Measurements from ENCODE around the gene SMTN.

SMTN gene

GRCh38 chr22:31140746-31141145 is 59.6 kb downstream of the SMTN start:
- DNase-seq (ENCODE audit: low read depth) = no peak
- H3K4me3 ChIP-seq (ENCODE audit: low read depth, low read length) = no peak overlapping the region
- TF ChIP-seq CTCF (IDR thresholded peaks at IDR 0.05; ENCODE audit: low read depth, low read length, missing control alignments) = no peak

- TF ChIP-seq CTCF (IDR thresholded peaks at IDR 0.05; ENCODE audit: low read depth, low read length, missing control alignments) = no peak
- H3K4me3 ChIP-seq (ENCODE audit: low read depth, low read length) = no peak overlapping the region
Observed at GRCh38 chr22:31141551-31141950, 60.4 kb downstream of the SMTN start.

GRCh38 chr22:31142285-31142684 is 61.2 kb downstream of the SMTN start:
- no peak for TF ChIP-seq CTCF (IDR thresholded peaks at IDR 0.05; ENCODE audit: low read depth, low read length, missing control alignments)
- no peak for DNase-seq (ENCODE audit: low read depth)

More at GRCh38 chr22:31141551-31141950, 60.4 kb downstream of the SMTN start:
- no peak for DNase-seq (ENCODE audit: low read depth)

GRCh38 chr22:31143038-31143437 is 61.9 kb downstream of the SMTN start:
- TF ChIP-seq CTCF (IDR thresholded peaks at IDR 0.05; ENCODE audit: low read depth, low read length, missing control alignments) = no peak
- H3K4me3 ChIP-seq (ENCODE audit: low read depth, low read length) = no peak overlapping the region
- no peak for DNase-seq (ENCODE audit: low read depth)

More at GRCh38 chr22:31142285-31142684, 61.2 kb downstream of the SMTN start:
- no peak overlapping the region for H3K4me3 ChIP-seq (ENCODE audit: low read depth, low read length)

DNA sequence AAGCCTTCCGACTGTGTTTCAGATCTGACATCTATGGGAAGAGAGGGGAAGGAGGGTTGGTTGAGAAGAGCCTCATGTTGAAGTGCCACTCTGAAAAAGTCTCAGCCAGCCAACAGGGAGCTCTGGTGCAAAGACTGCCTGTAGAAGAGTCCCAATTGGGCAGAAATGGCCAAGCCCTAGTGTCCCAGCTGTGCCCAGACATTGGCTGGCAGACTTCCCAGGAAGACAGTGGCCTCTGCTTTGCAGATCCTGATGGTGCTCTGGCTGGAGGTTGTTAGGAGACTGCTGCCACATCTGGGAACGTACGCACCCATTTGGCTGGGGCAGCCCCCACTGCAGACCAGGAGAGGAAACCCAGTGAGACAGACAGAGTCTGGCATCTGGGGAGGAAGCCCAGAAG is 62.4 kb downstream of the SMTN start:
- TF ChIP-seq CTCF (IDR thresholded peaks at IDR 0.05; ENCODE audit: low read depth, low read length, missing control alignments) = no peak
- no peak overlapping the region for H3K4me3 ChIP-seq (ENCODE audit: low read depth, low read length)
- DNase-seq (ENCODE audit: low read depth) = no peak

GRCh38 chr22:31144223-31144622 is 63.1 kb downstream of the SMTN start:
- H3K4me3 ChIP-seq (ENCODE audit: low read depth, low read length) = no peak overlapping the region
- no peak for TF ChIP-seq CTCF (IDR thresholded peaks at IDR 0.05; ENCODE audit: low read depth, low read length, missing control alignments)
- no peak for DNase-seq (ENCODE audit: low read depth)

DNA sequence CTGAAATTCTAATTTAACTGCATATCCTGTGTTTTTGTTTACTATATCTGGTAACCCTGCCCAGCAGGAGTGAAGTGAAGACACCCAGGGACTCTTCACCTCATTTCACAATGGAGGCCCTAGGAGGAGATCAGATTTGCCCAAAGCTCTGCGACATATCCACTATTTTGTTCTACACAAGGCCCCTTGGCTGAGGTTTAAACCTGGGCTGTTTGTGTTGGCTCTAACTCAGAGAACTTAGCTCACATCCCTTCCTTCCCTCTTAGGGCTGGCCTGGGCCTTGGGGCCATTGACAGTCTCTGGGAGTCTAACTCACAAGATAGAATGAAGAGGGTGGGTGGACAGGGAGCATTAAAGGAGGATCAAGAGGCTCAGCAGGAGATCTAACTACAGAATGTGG is 67.4 kb downstream of the SMTN start:
- no peak for DNase-seq (ENCODE audit: low read depth)
- no peak overlapping the region for H3K4me3 ChIP-seq (ENCODE audit: low read depth, low read length)
- TF ChIP-seq CTCF (IDR thresholded peaks at IDR 0.05; ENCODE audit: low read depth, low read length, missing control alignments) = no peak
